ENCODE results near the gene ZMYND8. TPM values are rescaled to one million over a fixed set of nuclear protein-coding genes. Genes with fewer than 3 reads are reported as not detected.
"Not testable (repeated sequence)": the region's sequence is repeated elsewhere in the genome, so short reads cannot be mapped to it uniquely, and the experiment has no call there.

Gene ZMYND8
- total RNA-seq, 1 donor from 2014 or later = 18.6 TPM

GRCh38 chr20:47311211-47311610 lies 45.3 kb downstream of the ZMYND8 start:
- TF ChIP-seq CTCF (conservative IDR thresholded peaks at IDR 0.05; ENCODE audit: low read depth, low read length) = no peak
- H3K4me3 ChIP-seq (ENCODE audit: low read depth, low read length) = no peak overlapping the region
- DNase-seq (ENCODE audit: low read depth) = no peak

- no peak for TF ChIP-seq CTCF (conservative IDR thresholded peaks at IDR 0.05; ENCODE audit: low read depth, low read length)
- no peak for DNase-seq (ENCODE audit: low read depth)
- no peak overlapping the region for H3K4me3 ChIP-seq (ENCODE audit: low read depth, low read length)
Observed at GRCh38 chr20:47310729-47311128, 45.8 kb downstream of the ZMYND8 start.

- no peak for DNase-seq (ENCODE audit: low read depth)
- TF ChIP-seq CTCF (conservative IDR thresholded peaks at IDR 0.05; ENCODE audit: low read depth, low read length) = no peak
- H3K4me3 ChIP-seq (ENCODE audit: low read depth, low read length) = no peak overlapping the region
Observed at GRCh38 chr20:47309806-47310426, 46.6 kb downstream of the ZMYND8 start.

GRCh38 chr20:47309394-47309793 lies 47.1 kb downstream of the ZMYND8 start:
- no peak for TF ChIP-seq CTCF (conservative IDR thresholded peaks at IDR 0.05; ENCODE audit: low read depth, low read length)
- no peak overlapping the region for H3K4me3 ChIP-seq (ENCODE audit: low read depth, low read length)
- no peak for DNase-seq (ENCODE audit: low read depth)

GRCh38 chr20:47307569-47307968 lies 48.9 kb downstream of the ZMYND8 start:
- not testable (repeated sequence) for DNase-seq (ENCODE audit: low read depth)

GRCh38 chr20:47306755-47307370 lies 49.6 kb downstream of the ZMYND8 start:
- H3K4me3 ChIP-seq (ENCODE audit: low read depth, low read length) = no peak overlapping the region
- DNase-seq (ENCODE audit: low read depth) = no peak
- TF ChIP-seq CTCF (conservative IDR thresholded peaks at IDR 0.05; ENCODE audit: low read depth, low read length) = no peak

More at GRCh38 chr20:47307569-47307968, 48.9 kb downstream of the ZMYND8 start:
- not testable (repeated sequence) for H3K4me3 ChIP-seq (ENCODE audit: low read depth, low read length)

- TF ChIP-seq CTCF (conservative IDR thresholded peaks at IDR 0.05; ENCODE audit: low read depth, low read length) = no peak
- no peak overlapping the region for H3K4me3 ChIP-seq (ENCODE audit: low read depth, low read length)
- no peak for DNase-seq (ENCODE audit: low read depth)
Observed at GRCh38 chr20:47306095-47306494, 50.4 kb downstream of the ZMYND8 start.

Measured in epithelial cell of proximal tubule (primary cell).